ENCODE results near the gene CHST11.

Gene CHST11

GRCh38 chr12:104448451-104448850, 8.3 kb upstream of the CHST11 start:
- POLR2A ChIA-PET = no interaction called here
- CTCF ChIA-PET = interaction anchor here (2.6 kb wide), 1 partner anchor 66 kb away, joined by 11 read pairs; no protein-coding TSS in a partner anchor
- Histone ChIP-seq H3K27ac (ENCODE audit: extremely low read depth, low read depth, low read length) (no peak overlapping the region), H3K36me3 (ENCODE audit: control insufficient read depth in 2 of 2, insufficient read depth in 1 of 2, low read length in 2 of 2) (no peaks in the 10 kb centered on the region), H3K4me1 (ENCODE audit: control insufficient read depth, insufficient read depth, low read length) (no peaks in the 10 kb centered on the region), H3K9me3 (ENCODE audit: control insufficient read depth, insufficient read depth, low read depth, low read length) (no peaks in the 10 kb centered on the region), H3K4me3 (ENCODE audit: low read depth, low read length) (no peak overlapping the region)
- TF ChIP-seq, protein P1, sequence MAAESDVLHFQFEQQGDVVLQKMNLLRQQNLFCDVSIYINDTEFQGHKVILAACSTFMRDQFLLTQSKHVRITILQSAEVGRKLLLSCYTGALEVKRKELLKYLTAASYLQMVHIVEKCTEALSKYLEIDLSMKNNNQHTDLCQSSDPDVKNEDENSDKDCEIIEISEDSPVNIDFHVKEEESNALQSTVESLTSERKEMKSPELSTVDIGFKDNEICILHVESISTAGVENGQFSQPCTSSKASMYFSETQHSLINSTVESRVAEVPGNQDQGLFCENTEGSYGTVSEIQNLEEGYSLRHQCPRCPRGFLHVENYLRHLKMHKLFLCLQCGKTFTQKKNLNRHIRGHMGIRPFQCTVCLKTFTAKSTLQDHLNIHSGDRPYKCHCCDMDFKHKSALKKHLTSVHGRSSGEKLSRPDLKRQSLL (tag by site-specific recombination; IDR thresholded peaks at IDR 0.05) = no peak
- TF ChIP-seq ZNF600 (tag by site-specific recombination; IDR thresholded peaks at IDR 0.05) (no peak), ZNF366 (tag by site-specific recombination; conservative IDR thresholded peaks at IDR 0.05) (no peak), ZNF571 (tag by site-specific recombination; IDR thresholded peaks at IDR 0.05) (no peak), ZNF341 (tag by site-specific recombination; IDR thresholded peaks at IDR 0.05; ENCODE audit: low read depth) (no peak), ZNF394 (tag by site-specific recombination; IDR thresholded peaks at IDR 0.05; ENCODE audit: borderline replicate concordance) (no peak)

DNA sequence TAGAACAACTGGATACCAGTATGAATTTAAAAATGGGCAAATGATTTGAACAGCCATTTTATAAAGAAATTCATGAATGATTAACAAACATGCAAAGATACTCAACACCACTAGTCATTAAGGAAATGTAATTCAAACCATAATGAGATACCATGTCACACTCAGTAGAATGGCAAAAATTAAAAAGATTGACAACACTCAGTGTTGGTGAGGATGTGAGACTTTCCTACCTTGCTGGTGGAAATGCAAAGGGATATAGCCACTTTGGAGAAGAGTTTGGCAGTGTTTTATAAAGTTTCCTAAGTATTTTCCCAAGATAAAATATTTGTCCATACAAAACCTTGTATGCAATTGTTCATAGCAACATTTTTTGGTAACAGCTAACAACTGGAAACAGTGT, 6.0 kb upstream of the CHST11 start:
- H3K27ac ChIP-seq (ENCODE audit: extremely low read depth, low read depth, low read length) = no peak overlapping the region
- peaks cover 1% of the 10 kb centered on the region; the same call in 1 of the 2 replicates for H3K4me1 ChIP-seq (ENCODE audit: control insufficient read depth, insufficient read depth, low read length)
- no peak for TF ChIP-seq ZSCAN18 (tag by site-specific recombination; IDR thresholded peaks at IDR 0.05)
- no peak for TF ChIP-seq ZNF292 (tag by site-specific recombination; IDR thresholded peaks at IDR 0.05; ENCODE audit: borderline replicate concordance, low read depth)
- peak; percentile 11 for TF ChIP-seq SETDB1 (IDR thresholded peaks at IDR 0.05; ENCODE audit: insufficient read length, low read length)
- TF ChIP-seq ZNF23 (tag by site-specific recombination; IDR thresholded peaks at IDR 0.05; ENCODE audit: borderline replicate concordance) = no peak
- TF ChIP-seq ZNF184 (tag by site-specific recombination; IDR thresholded peaks at IDR 0.05) = peak; percentile 98
- TF ChIP-seq ZNF302 (tag by site-specific recombination; IDR thresholded peaks at IDR 0.05; ENCODE audit: low read depth) = no peak
- TF ChIP-seq ZFP3 (tag by site-specific recombination; IDR thresholded peaks at IDR 0.05; ENCODE audit: low read depth) = no peak
- ChIA-PET CTCF (interaction anchor here (2.6 kb wide), 1 partner anchor 69 kb away, joined by 11 read pairs; no protein-coding TSS in a partner anchor), POLR2A (no interaction called here)
- H3K9me3 ChIP-seq (ENCODE audit: control insufficient read depth, insufficient read depth, low read depth, low read length) = no peaks in the 10 kb centered on the region
- H3K36me3 ChIP-seq (ENCODE audit: control insufficient read depth in 2 of 2, insufficient read depth in 1 of 2, low read length in 2 of 2) = no peaks in the 10 kb centered on the region
- H3K4me3 ChIP-seq (ENCODE audit: low read depth, low read length) = no peak overlapping the region

GRCh38 chr12:104452087-104452486, 4.7 kb upstream of the CHST11 start:
- ChIA-PET CTCF (interaction anchor here (0.6 kb wide), 1 partner anchor 596 kb away, joined by 3 read pairs; no protein-coding TSS in a partner anchor), POLR2A (no interaction called here)
- no peak overlapping the region for H3K27ac ChIP-seq (ENCODE audit: extremely low read depth, low read depth, low read length)
- no peak overlapping the region for H3K4me3 ChIP-seq (ENCODE audit: low read depth, low read length)
- no peaks in the 10 kb centered on the region for H3K9me3 ChIP-seq (ENCODE audit: control insufficient read depth, insufficient read depth, low read depth, low read length)
- peaks cover 5% of the 10 kb centered on the region; the same call in 1 of the 2 replicates for H3K4me1 ChIP-seq (ENCODE audit: control insufficient read depth, insufficient read depth, low read length)
- H3K36me3 ChIP-seq (ENCODE audit: control insufficient read depth in 2 of 2, insufficient read depth in 1 of 2, low read length in 2 of 2) = no peaks in the 10 kb centered on the region
- TF ChIP-seq ZNF2 (tag by site-specific recombination; IDR thresholded peaks at IDR 0.05) (no peak), ZFHX2 (tag by site-specific recombination; conservative IDR thresholded peaks at IDR 0.05) (peak; percentile 40; the same call in 1 of the 2 replicates), CTCF (tag by site-specific recombination; IDR thresholded peaks at IDR 0.05) (no peak)

All from HEK293 (cell line).